GM21723 (cell line): Measurements from ENCODE around the gene TMF1.

Source experiments
- ATAC-seq: cut with Tn5 transposase; IDR thresholded peaks from one replicate; pipeline ENCODE4 v1.9.1; 2021; ENCODE audit warnings: mild to moderate bottlenecking, moderate library complexity; ENCODE audit not compliant: unreplicated experiment

Gene TMF1

GRCh38 chr3:69080233-69080920, 28.2 kb upstream of the TMF1 start, which contains the start of gene UBA3:
UBA3 (minus strand) TSS chr3:69080365; CDS start chr3:69080353, 12 bp downstream.
- ATAC-seq: peak; percentile 48

- ATAC-seq: peak; percentile 18
These were observed 27.4 kb upstream of the TMF1 start for GRCh38 chr3:69079269-69080159.

- ATAC-seq: no peak
These were observed 20.8 kb upstream of the TMF1 start for GRCh38 chr3:69072928-69073327.

- no peak for ATAC-seq
These were observed 14.0 kb upstream of the TMF1 start for GRCh38 chr3:69066121-69066520.

GRCh38 chr3:69065318-69065964, 13.3 kb upstream of the TMF1 start:
- ATAC-seq: no peak

- no peak for ATAC-seq
These were observed 11.5 kb upstream of the TMF1 start for GRCh38 chr3:69063636-69064035.

- ATAC-seq: no peak
These were observed 7.6 kb upstream of the TMF1 start for GRCh38 chr3:69059688-69060087.

GRCh38 chr3:69058947-69059224, 6.8 kb upstream of the TMF1 start:
- peak; percentile 11 for ATAC-seq

GRCh38 chr3:69058180-69058946, 6.2 kb upstream of the TMF1 start:
- ATAC-seq: peak; percentile 99

GRCh38 chr3:69052472-69052898, 352 bp upstream of the TMF1 start:
- ATAC-seq: peak; percentile 4

GRCh38 chr3:69048990-69049389, 3.1 kb downstream of the TMF1 start:
- no peak for ATAC-seq

GRCh38 chr3:69044608-69045007, 7.5 kb downstream of the TMF1 start:
- no peak for ATAC-seq

- no peak for ATAC-seq
These were observed 18.7 kb downstream of the TMF1 start for GRCh38 chr3:69033470-69033869.

GRCh38 chr3:69032737-69033136, 19.4 kb downstream of the TMF1 start:
- no peak for ATAC-seq

- ATAC-seq: no peak
These were observed 20.0 kb downstream of the TMF1 start for GRCh38 chr3:69032142-69032541.

- no peak for ATAC-seq
These were observed 20.5 kb downstream of the TMF1 start for GRCh38 chr3:69031635-69032034.

- no peak for ATAC-seq
These were observed 31.3 kb downstream of the TMF1 start for GRCh38 chr3:69020857-69021256.

GRCh38 chr3:69020424-69020823, 31.7 kb downstream of the TMF1 start:
- no peak for ATAC-seq

GRCh38 chr3:69016901-69017300, 35.2 kb downstream of the TMF1 start:
- ATAC-seq: no peak

GRCh38 chr3:69016102-69016501, 36.0 kb downstream of the TMF1 start:
- no peak for ATAC-seq

- ATAC-seq: no peak
These were observed 38.0 kb downstream of the TMF1 start for GRCh38 chr3:69014022-69014580.
